B cell (primary cell): ENCODE results near the gene AGAP1. TPM values are rescaled to one million over a fixed set of nuclear protein-coding genes. Genes with fewer than 3 reads are reported as not detected.

Source experiments
- ATAC-seq: fragments of 200-7000 bp; cut with Tn5 transposase; one replicate; pipeline ENCODE4 v1.10.0; 2021; ENCODE audit warnings: low read depth, mild to moderate bottlenecking, moderate number of reproducible peaks, moderate library complexity
- CTCF ChIA-PET: fragments of 350-600 bp; sonication (Branson Sonifier 250); formaldehyde crosslinking; loops from one replicate; lab custom pipeline; 2021; ENCODE audit warnings: antibody characterized with exemption, inconsistent platforms; lab: Charles Lee
- POLR2A ChIA-PET: fragments of 350-600 bp; sonication (Branson Sonifier 250); formaldehyde crosslinking; loops from one replicate; lab custom pipeline; 2021; ENCODE audit warnings: antibody characterized with exemption; lab: Charles Lee
- DNase-seq: peaks from one replicate; pipeline ENCODE4 v3.0.0; 2013
- H2AFZ ChIP-seq: 2 replicates; pipeline ENCODE4 v1.6.1; 2012; ENCODE audit warnings: mild to moderate bottlenecking, low read depth, low read length; ENCODE audit not compliant: insufficient read depth, poor library complexity, severe bottlenecking
- H3K27ac ChIP-seq, 2 donors: 1 replicate in 1 of 2; 2 replicates in 1 of 2; pipeline ENCODE4 v1.5.1; 2012 to 2013; ENCODE audit warnings: low read length in 2 of 2, mild to moderate bottlenecking in 2 of 2, moderate library complexity in 1 of 2
- H3K27me3 ChIP-seq, 4 experiments: fragments of 200-600 bp in 1 of 4; sonication (generic) in 1 of 4; replicated peaks in 1 of 4; 1 replicate in 2 of 4; 2 replicates in 2 of 4; pipeline versions ENCODE4 v1.6.1 to v1.7.0; 2013 to 2016; ENCODE audit warnings: low read length in 3 of 4, mild to moderate bottlenecking in 2 of 4, mixed read lengths in 1 of 4, moderate library complexity in 1 of 4; ENCODE audit not compliant: insufficient read depth in 4 of 4, control insufficient read depth in 3 of 4; ENCODE audit errors: control extremely low read depth in 1 of 4
- H3K36me3 ChIP-seq, 2 experiments: replicated peaks in 1 of 2; 1 replicate in 1 of 2; 2 replicates in 1 of 2; pipeline versions ENCODE4 v1.6.1 to v1.7.1; 2013; ENCODE audit warnings: low read length in 1 of 2; ENCODE audit not compliant: insufficient read depth in 2 of 2, control insufficient read depth in 1 of 2; ENCODE audit errors: control extremely low read depth in 1 of 2, extremely low read depth in 1 of 2
- H3K4me1 ChIP-seq, 2 donors: fragments of 200-600 bp in 1 of 2; sonication (generic) in 1 of 2; 1 replicate in 1 of 2; 2 replicates in 1 of 2; pipeline versions ENCODE4 v1.5.1 to v1.6.1; 2013 to 2017; ENCODE audit warnings: low read length in 2 of 2; ENCODE audit not compliant: control insufficient read depth in 2 of 2, insufficient read depth in 2 of 2
- H3K4me2 ChIP-seq: replicated peaks from 2 replicates; pipeline ENCODE3; 2012; ENCODE audit warnings: mild to moderate bottlenecking, low read depth, low read length; ENCODE audit not compliant: poor library complexity, severe bottlenecking
- H3K4me3 ChIP-seq, 5 experiments: fragments of 200-600 bp in 1 of 5; sonication (generic) in 1 of 5; 1 replicate in 3 of 5; 2 replicates in 2 of 5; pipeline versions ENCODE4 v1.5.1 to v1.7.0; 2011 to 2016; ENCODE audit warnings: low read length in 4 of 5, mild to moderate bottlenecking in 4 of 5, low read depth in 2 of 5, control low read depth in 1 of 5, moderate library complexity in 1 of 5; ENCODE audit not compliant: insufficient read depth in 1 of 5; ENCODE audit errors: control extremely low read depth in 1 of 5, extremely low read depth in 1 of 5
- H3K79me2 ChIP-seq: fragments of 200-600 bp; sonication (generic); one replicate; pipeline ENCODE4 v1.6.0; 2016; ENCODE audit warnings: low read length; ENCODE audit not compliant: control insufficient read depth, insufficient read depth
- H3K9ac ChIP-seq: fragments of 200-600 bp; sonication (generic); 2 replicates; pipeline ENCODE4 v1.6.1; 2017; ENCODE audit warnings: mild to moderate bottlenecking, low read length, moderate library complexity
- H3K9me3 ChIP-seq, 3 donors: one replicate each; pipeline versions ENCODE4 v1.6.1 to v1.7.1; 2013; ENCODE audit warnings: low read length in 2 of 3; ENCODE audit not compliant: control insufficient read depth in 2 of 3, insufficient read depth in 1 of 3; ENCODE audit errors: control extremely low read depth in 1 of 3
- H4K20me1 ChIP-seq: 2 replicates; pipeline ENCODE4 v1.6.0; 2012; ENCODE audit warnings: mild to moderate bottlenecking, low read length; ENCODE audit not compliant: insufficient read depth, control insufficient read depth, poor library complexity, severe bottlenecking
- H3K27ac Mint-ChIP-seq: one replicate; pipeline ENCODE4 v1.8.0; 2021; ENCODE audit warnings: mixed read lengths
- H3K27me3 Mint-ChIP-seq: one replicate; pipeline ENCODE4 v1.8.0; 2021; ENCODE audit warnings: mixed read lengths
- H3K4me1 Mint-ChIP-seq: one replicate; pipeline ENCODE4 v1.8.0; 2021; ENCODE audit warnings: mixed read lengths
- H3K4me3 Mint-ChIP-seq: one replicate; pipeline ENCODE4 v1.8.0; 2021; ENCODE audit warnings: mixed read lengths
- H3K9me3 Mint-ChIP-seq: one replicate; pipeline ENCODE4 v1.8.0; 2022; ENCODE audit warnings: mixed read lengths; ENCODE audit not compliant: insufficient read depth
- CTCF ChIP-seq: fragments of 200-600 bp; IDR thresholded peaks from one replicate; pipeline ENCODE4 v1.8.0; 2022; ENCODE audit warnings: antibody characterized with exemption, mild to moderate bottlenecking
- EZH2 ChIP-seq: IDR thresholded peaks from 2 replicates; pipeline ENCODE4 v1.6.1; 2012; ENCODE audit warnings: borderline replicate concordance, low read depth, mild to moderate bottlenecking, moderate library complexity, low read length; ENCODE audit not compliant: insufficient read depth, poor library complexity, severe bottlenecking
- WGBS: methylation state at CpG from one replicate; pipeline ENCODE4 v1.1.5; 2013; ENCODE audit warnings: missing lambda C conversion rate; ENCODE audit not compliant: insufficient coverage; 5-methylcytosine and 5-hydroxymethylcytosine counted together
- intact Hi-C: fragments of 100-400 bp; cut with micrococcal nuclease; formaldehyde crosslinking; loops from one replicate; pipeline ENCODE4 v1.10.0; 2022
- polyA plus RNA-seq: library from polyadenylated mRNA; depleted of rRNA; stranded (reverse); fragments of >200 nt; gene quantifications from 2 replicates; pipeline ENCODE4 v1.2.3, GENCODE V29; 2012
- total RNA-seq, 2 donors: library from RNA; stranded (reverse); fragments of 120-200 nt in 1 of 2; gene quantifications; 1 replicate in 1 of 2; 2 replicates in 1 of 2; pipeline versions ENCODE4 v1.2.3 to v1.2.4, GENCODE V29; 2013 to 2022

Gene AGAP1
- total and polyA plus RNA-seq, 2 donors (not counting 1 experiment from before 2014, with no cell fraction given), result 0.01 TPM; not detected in 1

- no peaks in the 10 kb centered on the region for H3K36me3 ChIP-seq
- H3K27me3 ChIP-seq, result no peaks in the 10 kb centered on the region
- WGBS, result 91% methylated on average over 6 of the region's 7 CpGs
- no peaks in the 10 kb centered on the region for H3K4me1 Mint-ChIP-seq
- DNase-seq (no peak), ATAC-seq (no peak)
- no peaks in the 10 kb centered on the region for H4K20me1 ChIP-seq
- no peak overlapping the region for H2AFZ ChIP-seq
- no peaks in the 10 kb centered on the region for H3K9me3 ChIP-seq
- no peak overlapping the region for H3K4me3 ChIP-seq
- CTCF ChIA-PET, result no interaction called here
- H3K79me2 ChIP-seq, result no peaks in the 10 kb centered on the region
- H3K4me2 ChIP-seq, result no peak overlapping the region
- POLR2A ChIA-PET, result no interaction called here
- TF ChIP-seq CTCF (no peak), EZH2 (no peak)
- no peak overlapping the region for H3K27ac Mint-ChIP-seq
- H3K27me3 Mint-ChIP-seq, result peaks cover 3% of the 10 kb centered on the region
- no peak overlapping the region for H3K9ac ChIP-seq
- intact Hi-C loops, result no loop called here
- H3K4me3 Mint-ChIP-seq, result no peak overlapping the region
- H3K9me3 Mint-ChIP-seq, result no peaks in the 10 kb centered on the region
- no peak overlapping the region for H3K27ac ChIP-seq
- no peaks in the 10 kb centered on the region for H3K4me1 ChIP-seq
Measured at GRCh38 chr2:235537186-235537585, 43.3 kb downstream of the AGAP1 start.

GRCh38 chr2:235537587-235537986, 43.7 kb downstream of the AGAP1 start:
- H3K9me3 ChIP-seq, result no peaks in the 10 kb centered on the region
- POLR2A ChIA-PET, result no interaction called here
- intact Hi-C loops, result no loop called here

More at GRCh38 chr2:235537587-235537986, 43.7 kb downstream of the AGAP1 start:
- ATAC-seq (no peak), DNase-seq (no peak)
- Histone ChIP-seq H3K27ac (no peak overlapping the region), H3K36me3 (no peaks in the 10 kb centered on the region), H3K79me2 (no peaks in the 10 kb centered on the region), H3K4me2 (no peak overlapping the region), H3K4me1 (no peaks in the 10 kb centered on the region), H4K20me1 (no peaks in the 10 kb centered on the region), H3K27me3 (no peaks in the 10 kb centered on the region), H3K9ac (no peak overlapping the region), H2AFZ (no peak overlapping the region), H3K4me3 (no peak overlapping the region)
- 95% methylated on average over 3 of the region's 5 CpGs for WGBS
- TF ChIP-seq CTCF (no peak), EZH2 (no peak)
- H3K27me3 Mint-ChIP-seq, result peaks cover 3% of the 10 kb centered on the region
- no peaks in the 10 kb centered on the region for H3K9me3 Mint-ChIP-seq
- CTCF ChIA-PET, result no interaction called here
- H3K27ac Mint-ChIP-seq, result no peak overlapping the region
- H3K4me3 Mint-ChIP-seq, result no peak overlapping the region
- H3K4me1 Mint-ChIP-seq, result no peaks in the 10 kb centered on the region
